Measurements from ENCODE around the gene MCC.

MCC gene

DNA sequence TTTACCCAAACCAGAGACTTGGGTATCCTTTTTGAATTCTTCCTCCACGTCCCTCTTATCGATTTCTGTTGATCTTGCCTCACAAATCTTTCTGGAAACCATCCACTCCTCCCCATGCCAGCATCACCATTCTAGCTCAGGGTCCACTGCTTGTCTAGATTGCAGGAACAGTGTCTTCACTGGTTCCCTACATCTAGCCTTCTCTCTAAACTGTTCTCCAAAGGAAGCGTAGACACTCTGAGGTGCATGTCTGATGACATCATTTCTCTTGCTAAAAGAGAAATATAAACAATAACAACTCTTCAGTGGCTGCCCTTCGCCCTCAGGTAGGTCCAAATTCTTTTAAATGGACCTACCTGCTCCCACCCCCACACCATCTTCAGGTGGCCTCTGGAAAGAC lies 311.5 kb downstream of the MCC start:
- TF ChIP-seq GATA1 (IDR thresholded peaks at IDR 0.05; ENCODE audit: low read depth, low read length), result no peak
- no peak for TF ChIP-seq POLR2A (IDR thresholded peaks at IDR 0.05; ENCODE audit: low read length)
- no peak for DNase-seq

DNA sequence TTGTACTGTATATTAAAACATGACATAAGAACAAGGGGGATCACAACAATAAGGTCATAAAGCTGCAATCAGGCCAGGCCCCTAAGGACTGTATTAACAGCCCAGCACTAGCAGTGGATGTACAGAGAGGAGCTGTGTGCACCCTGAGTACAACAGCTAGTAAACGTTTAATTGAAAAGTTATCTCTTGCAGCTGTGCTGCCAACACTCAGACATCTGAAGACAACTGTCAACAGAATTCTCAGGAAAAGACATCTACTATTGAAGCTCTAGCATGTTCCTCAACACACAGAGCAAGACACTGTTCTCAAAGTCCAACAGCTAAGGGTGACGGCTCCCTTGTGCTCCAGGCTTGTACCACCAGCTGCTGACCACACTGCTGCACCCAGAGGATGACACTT lies 312.1 kb downstream of the MCC start:
- DNase-seq, result no peak
- no peak for TF ChIP-seq GATA1 (IDR thresholded peaks at IDR 0.05; ENCODE audit: low read depth, low read length)
- TF ChIP-seq POLR2A (IDR thresholded peaks at IDR 0.05; ENCODE audit: low read length), result no peak

DNA sequence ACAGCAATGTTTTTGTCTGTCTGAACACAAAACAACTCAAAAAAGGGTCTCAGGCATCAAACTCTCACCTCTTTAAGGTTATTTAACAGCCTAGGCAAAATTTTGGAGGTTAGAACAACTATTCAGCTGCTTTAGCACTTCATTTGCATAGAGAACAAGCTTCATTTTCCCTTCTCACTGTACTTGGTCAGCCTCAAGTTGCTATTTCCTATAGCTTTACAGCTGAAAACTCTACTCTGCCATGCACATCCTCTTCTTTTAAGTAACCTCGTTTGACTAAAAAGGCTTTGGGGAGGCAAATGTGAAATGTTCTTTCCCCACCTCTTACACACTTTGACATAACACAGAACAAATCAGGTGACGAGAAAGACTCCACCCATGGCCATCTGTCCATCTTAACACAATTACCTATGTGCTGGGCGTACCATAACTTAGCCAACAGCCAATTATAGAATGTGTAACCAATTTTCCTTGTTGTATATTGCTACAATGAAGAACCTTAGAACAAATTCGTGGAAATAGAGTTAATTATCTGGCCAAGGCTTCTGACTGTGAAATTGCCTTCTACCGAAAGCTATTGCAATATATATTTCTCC lies 315.9 kb downstream of the MCC start:
- DNase-seq, result no peak
- TF ChIP-seq POLR2A (IDR thresholded peaks at IDR 0.05; ENCODE audit: low read length) (no peak), GATA1 (IDR thresholded peaks at IDR 0.05; ENCODE audit: low read depth, low read length) (no peak)

DNA sequence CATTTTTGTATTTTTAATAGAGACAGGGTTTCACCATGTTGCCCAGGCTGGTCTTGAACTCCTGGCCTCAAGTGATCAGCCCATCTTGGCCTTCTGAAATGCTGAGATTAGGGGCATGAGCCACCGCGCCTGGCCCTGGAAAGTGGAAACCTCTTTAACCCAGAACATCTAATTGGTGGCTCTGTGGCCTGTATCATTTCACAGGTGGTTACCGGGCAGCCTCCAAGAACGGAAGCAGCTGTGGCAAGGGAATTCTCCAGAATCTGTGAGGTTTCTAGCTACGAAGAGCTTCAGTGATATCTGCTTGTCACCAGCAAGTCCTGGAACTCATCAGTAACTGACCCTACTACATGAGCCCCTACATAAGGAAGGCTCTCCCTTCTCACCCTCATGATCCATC lies 316.7 kb downstream of the MCC start:
- DNase-seq, result no peak
- no peak for TF ChIP-seq GATA1 (IDR thresholded peaks at IDR 0.05; ENCODE audit: low read depth, low read length)

DNA sequence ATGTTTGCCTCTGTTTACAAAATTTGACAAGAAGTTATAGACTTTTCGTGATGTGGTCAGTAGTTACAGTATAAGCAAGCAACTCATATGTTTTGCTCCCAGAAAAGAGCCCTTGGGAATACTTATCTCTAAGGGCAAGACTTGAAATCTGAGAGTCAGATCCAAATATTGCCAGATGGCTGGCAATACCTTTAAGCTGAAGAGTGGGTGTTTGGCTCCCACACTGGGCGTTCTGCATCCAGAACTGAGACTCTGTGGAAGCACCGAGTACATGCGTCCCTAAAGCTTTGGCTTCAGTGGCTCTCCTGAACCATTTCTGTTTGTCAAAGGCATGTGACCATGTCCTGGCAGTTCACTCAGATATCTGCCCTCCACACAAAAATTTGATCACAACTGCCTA lies 317.5 kb downstream of the MCC start:
- TF ChIP-seq POLR2A (IDR thresholded peaks at IDR 0.05; ENCODE audit: low read length) (no peak), GATA1 (IDR thresholded peaks at IDR 0.05; ENCODE audit: low read depth, low read length) (no peak)
- no peak for DNase-seq

DNA sequence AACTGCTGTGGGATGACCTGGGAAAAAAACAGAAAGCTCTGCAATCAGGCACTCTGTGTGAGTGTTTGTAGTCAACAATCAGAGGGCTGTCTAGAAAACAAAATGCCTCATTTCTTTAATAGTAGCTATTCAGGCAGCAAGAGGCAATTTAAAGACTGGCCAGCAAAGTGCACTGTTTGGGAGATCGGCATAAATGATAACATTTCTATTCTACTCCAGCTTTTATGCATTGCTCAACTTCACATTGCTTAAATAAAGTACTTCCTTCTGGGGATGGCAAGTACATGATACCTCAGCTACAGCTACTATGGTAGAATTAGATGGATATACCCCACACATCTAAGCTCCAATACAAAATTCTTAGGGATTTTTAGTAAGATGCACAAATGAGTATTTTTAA lies 318.5 kb downstream of the MCC start:
- TF ChIP-seq POLR2A (IDR thresholded peaks at IDR 0.05; ENCODE audit: low read length) (no peak), GATA1 (IDR thresholded peaks at IDR 0.05; ENCODE audit: low read depth, low read length) (no peak)
- DNase-seq, result no peak

DNA sequence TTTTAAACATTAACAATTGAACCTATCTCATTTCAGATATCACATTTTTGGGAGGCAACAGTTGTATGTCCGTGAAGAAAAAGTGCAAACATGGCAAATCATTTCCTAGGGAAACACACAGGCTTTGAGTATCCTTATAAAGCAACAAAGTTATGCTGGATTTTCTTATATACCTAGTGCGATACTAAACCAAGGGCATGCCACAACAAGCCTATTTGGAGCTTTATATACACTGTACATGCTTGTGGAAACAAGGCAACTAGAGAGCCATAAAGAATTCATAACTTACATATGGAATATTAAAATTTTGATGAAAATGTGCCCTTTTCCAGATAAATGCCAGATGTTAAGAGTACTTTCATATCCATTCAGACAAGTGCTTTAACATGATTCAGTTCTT lies 320.3 kb downstream of the MCC start:
- no peak for TF ChIP-seq POLR2A (IDR thresholded peaks at IDR 0.05; ENCODE audit: low read length)
- DNase-seq, result no peak

DNA sequence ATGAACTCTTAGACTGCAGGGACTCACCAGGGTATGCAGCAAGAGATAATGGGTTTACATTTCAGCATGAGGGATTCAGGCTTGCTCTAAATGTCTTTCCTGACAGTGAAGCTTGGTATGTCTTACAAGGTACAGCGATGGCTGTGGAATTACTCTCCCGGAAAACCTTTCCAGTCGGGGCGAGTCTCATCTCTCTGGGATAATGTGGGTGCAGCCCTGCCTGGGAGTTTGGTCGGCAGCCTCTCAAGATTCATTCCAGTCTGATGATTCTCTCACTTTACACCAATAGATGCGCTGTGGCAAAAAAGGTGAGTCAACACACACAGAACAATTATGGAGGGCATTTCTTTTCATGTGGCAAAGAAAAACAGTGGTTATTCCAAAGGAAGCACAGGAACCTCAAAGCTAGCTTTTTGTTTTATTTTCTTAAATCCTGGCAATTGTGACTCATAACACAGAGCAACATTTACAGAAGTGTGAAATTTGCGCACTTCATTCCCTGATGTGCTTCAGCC lies 321.3 kb downstream of the MCC start:
- no peak for DNase-seq
- TF ChIP-seq GATA1 (IDR thresholded peaks at IDR 0.05; ENCODE audit: low read depth, low read length) (no peak), POLR2A (IDR thresholded peaks at IDR 0.05; ENCODE audit: low read length) (no peak)

DNA sequence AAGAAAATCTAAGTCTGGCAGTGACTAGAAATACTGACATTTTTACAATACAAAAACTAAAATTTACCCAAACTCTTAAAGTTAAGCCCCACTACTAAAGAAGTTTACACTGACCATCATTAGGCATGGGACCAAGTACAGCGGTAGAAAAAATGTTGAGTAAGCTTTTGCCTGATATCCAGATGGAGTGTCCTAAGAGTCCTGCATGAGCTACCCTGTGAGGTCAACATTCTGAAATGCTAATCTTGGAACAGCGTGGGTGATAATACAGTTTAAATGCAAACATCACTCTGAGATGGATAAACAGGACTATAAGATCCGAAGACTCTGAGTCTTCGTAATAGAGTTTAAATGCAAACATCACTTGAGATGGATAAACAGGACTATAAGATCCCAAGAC lies 322.0 kb downstream of the MCC start:
- no peak for TF ChIP-seq POLR2A (IDR thresholded peaks at IDR 0.05; ENCODE audit: low read length)
- no peak for TF ChIP-seq GATA1 (IDR thresholded peaks at IDR 0.05; ENCODE audit: low read depth, low read length)
- DNase-seq, result no peak

DNA sequence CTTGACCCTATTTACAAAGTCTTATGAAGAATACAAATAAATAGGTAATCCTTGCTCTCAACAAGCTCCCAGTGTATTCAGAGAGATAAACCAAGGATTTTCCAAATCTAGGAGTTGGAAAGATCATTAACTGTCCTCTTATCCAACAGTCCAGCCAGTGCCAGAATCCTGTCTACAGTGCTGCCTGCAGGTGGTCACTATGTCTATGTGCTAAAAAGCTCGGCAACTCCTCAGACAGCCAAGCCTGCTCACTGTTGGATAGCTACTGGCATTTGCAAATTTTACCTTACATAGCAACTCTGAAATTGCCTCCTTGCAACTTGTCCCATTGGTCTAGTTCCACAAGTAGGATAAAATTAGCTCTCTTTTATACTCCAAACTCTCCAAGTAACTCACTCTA lies 324.2 kb downstream of the MCC start:
- no peak for DNase-seq
- no peak for TF ChIP-seq GATA1 (IDR thresholded peaks at IDR 0.05; ENCODE audit: low read depth, low read length)
- no peak for TF ChIP-seq POLR2A (IDR thresholded peaks at IDR 0.05; ENCODE audit: low read length)

DNA sequence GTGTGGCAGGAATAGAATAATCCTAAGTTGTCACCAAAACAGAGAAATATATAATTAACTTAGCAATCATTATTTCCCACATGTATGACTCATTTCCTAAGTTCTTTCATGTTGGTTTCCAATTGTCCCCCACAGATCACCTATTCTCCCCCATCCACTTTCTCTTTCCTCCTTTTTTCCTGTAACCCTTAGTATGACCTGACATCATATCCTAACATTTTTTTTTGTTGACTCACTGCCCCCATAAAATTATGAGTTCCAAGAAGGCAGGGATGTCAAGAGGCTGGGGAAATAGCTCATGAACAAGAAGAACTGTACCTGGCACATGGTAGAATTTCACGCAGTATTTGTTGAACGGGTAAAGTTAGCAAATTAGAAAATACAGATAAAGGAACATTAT lies 324.9 kb downstream of the MCC start:
- DNase-seq, result no peak

DNA sequence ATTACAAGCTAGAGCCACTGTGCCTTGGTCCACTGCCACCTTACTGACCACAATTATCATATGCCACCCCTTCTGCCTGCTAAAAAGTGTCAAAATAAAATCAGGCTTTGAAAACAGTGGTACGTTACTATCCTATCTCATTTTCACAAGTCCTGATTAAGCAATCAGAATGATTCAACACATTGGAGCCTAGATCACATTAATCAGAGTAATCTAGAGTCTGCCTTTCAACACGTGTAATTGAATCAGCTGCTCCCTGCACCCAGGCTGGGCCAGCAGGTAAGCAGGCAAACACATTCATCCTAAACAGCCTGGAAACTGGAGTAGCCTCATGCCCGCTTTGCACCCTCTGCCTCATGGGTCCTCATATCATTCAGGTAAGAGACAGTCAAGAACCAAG lies 325.5 kb downstream of the MCC start:
- no peak for DNase-seq
- TF ChIP-seq GATA1 (IDR thresholded peaks at IDR 0.05; ENCODE audit: low read depth, low read length), result no peak
- TF ChIP-seq POLR2A (IDR thresholded peaks at IDR 0.05; ENCODE audit: low read length), result no peak

More for the DNA sequence above, 324.9 kb downstream of the MCC start:
- no peak for TF ChIP-seq GATA1 (IDR thresholded peaks at IDR 0.05; ENCODE audit: low read depth, low read length)
- TF ChIP-seq POLR2A (IDR thresholded peaks at IDR 0.05; ENCODE audit: low read length), result no peak

DNA sequence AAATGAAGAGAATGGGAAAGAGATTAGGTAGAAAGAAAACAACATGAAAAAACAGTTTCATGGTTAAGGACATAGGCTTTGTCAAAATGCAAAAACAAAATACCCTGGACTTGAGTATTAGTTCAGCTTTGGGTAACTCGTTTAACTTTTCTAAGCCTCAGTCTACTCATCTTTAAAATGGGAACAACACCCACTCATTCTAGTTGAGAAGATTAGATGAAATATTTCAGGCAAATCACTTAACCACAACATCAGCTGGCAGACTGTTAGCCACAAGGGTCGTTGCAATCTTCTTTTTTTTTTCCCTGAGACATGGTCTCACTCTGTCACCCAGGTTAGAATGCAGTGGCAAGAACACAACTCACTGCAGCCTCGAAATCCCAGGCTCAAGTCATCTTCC lies 326.0 kb downstream of the MCC start:
- no peak for DNase-seq
- TF ChIP-seq POLR2A (IDR thresholded peaks at IDR 0.05; ENCODE audit: low read length) (no peak), GATA1 (IDR thresholded peaks at IDR 0.05; ENCODE audit: low read depth, low read length) (no peak)

DNA sequence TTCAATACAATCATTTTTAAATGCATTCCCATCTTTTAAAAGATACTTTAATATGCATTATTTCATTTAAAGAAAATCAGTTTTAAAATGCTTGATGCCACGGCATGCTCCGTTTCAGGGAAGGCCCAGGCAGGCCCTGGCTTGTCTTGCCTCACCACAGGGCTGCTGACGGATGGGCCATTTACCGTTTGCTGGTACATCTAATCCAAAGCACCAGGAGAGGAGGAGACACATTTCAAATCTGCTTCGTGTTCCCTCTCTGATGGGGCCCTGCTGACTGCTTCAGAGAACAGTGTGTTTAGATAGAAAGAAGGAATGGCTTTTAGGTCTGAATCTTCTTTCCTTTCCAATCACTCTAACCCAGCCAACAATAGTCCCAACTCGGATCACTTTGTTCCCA lies 326.4 kb downstream of the MCC start:
- no peak for TF ChIP-seq POLR2A (IDR thresholded peaks at IDR 0.05; ENCODE audit: low read length)
- no peak for TF ChIP-seq GATA1 (IDR thresholded peaks at IDR 0.05; ENCODE audit: low read depth, low read length)
- no peak for DNase-seq

DNA sequence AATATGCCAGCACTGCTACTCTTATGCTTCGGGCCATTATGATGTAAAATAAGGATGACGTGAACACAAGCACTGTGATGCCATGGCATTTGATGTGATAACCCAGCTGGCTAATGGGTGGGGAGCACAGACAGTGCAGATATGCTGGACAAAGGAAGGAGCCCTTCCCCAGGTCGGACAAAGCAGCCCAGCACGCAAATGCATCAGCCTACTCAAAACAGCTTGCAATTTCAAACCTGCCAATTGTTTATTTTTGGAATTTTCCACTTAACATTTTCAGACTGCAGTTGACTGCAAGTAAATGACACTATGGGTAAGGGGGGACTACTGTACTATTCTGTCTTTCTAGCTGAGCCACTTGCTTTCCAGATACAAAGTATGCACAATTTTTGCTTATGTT lies 330.4 kb downstream of the MCC start:
- DNase-seq, result no peak
- no peak for TF ChIP-seq POLR2A (IDR thresholded peaks at IDR 0.05; ENCODE audit: low read length)
- TF ChIP-seq GATA1 (IDR thresholded peaks at IDR 0.05; ENCODE audit: low read depth, low read length), result no peak

Measured in erythroblast (primary cell).